IMR-90 (cell line): ENCODE measurements around the gene LRRC8C. TPM values are rescaled to one million over a fixed set of nuclear protein-coding genes. Genes with fewer than 3 reads are reported as not detected.

ENCODE experiments used
- ATAC-seq: fragments of 200-7000 bp; cut with Tn5 transposase; 2 replicates; pipeline ENCODE4 v1.9.1; 2020; ENCODE audit warnings: low read depth, mild to moderate bottlenecking, moderate library complexity
- BruUV-seq: library from RNA; stranded (reverse); fragments of 400-500 nt; replicated peaks from 2 replicates; lab custom pipeline; 2021; lab: Mats Ljungman, UMichigan
- CTCF ChIA-PET: fragments of 300-600 bp; formaldehyde crosslinking; extraction: SDS; loops from one replicate; lab custom pipeline; 2021; ENCODE audit warnings: antibody characterized with exemption; lab: Yijun Ruan, JAX
- POLR2A ChIA-PET: fragments of 300-600 bp; sonication (Branson Sonifier 250); formaldehyde crosslinking; loops from one replicate; lab custom pipeline; 2022; ENCODE audit warnings: antibody characterized with exemption; ENCODE audit not compliant: unreplicated experiment; lab: Charles Lee
- DNase-seq: peaks from one replicate; pipeline ENCODE4 v3.0.0; 2013
- H2AFZ ChIP-seq: replicated peaks from 2 replicates; pipeline ENCODE3; 2013; ENCODE audit warnings: low read length, mild to moderate bottlenecking; ENCODE audit not compliant: poor library complexity
- H2AK5ac ChIP-seq: 2 replicates; pipeline ENCODE4 v1.6.1; 2013; ENCODE audit warnings: low read depth, low read length, inconsistent platforms
- H2AK9ac ChIP-seq: replicated peaks from 2 replicates; pipeline ENCODE3; 2013; ENCODE audit warnings: mild to moderate bottlenecking, low read depth, low read length, moderate library complexity; ENCODE audit not compliant: poor library complexity
- H2BK120ac ChIP-seq: 2 replicates; pipeline ENCODE4 v1.6.1; 2013; ENCODE audit warnings: low read depth, low read length, inconsistent platforms
- H2BK15ac ChIP-seq: 3 replicates; pipeline ENCODE4 v1.6.1; 2013; ENCODE audit warnings: low read depth, low read length, inconsistent platforms
- H2BK20ac ChIP-seq: 2 replicates; pipeline ENCODE4 v1.6.1; 2013; ENCODE audit warnings: low read depth, mild to moderate bottlenecking, inconsistent platforms, low read length, moderate library complexity
- H2BK5ac ChIP-seq: 2 replicates; pipeline ENCODE4 v1.6.1; 2013; ENCODE audit warnings: mild to moderate bottlenecking, low read depth, low read length, inconsistent platforms; ENCODE audit not compliant: poor library complexity, severe bottlenecking
- H3K14ac ChIP-seq: replicated peaks from 2 replicates; pipeline ENCODE4 v1.6.1; 2013; ENCODE audit warnings: low read depth, low read length, inconsistent platforms
- H3K18ac ChIP-seq: 2 replicates; pipeline ENCODE4 v1.6.1; 2013; ENCODE audit warnings: low read depth, low read length, control low read depth
- H3K23ac ChIP-seq: 2 replicates; pipeline ENCODE4 v1.6.1; 2013; ENCODE audit warnings: low read depth, low read length, inconsistent platforms
- H3K27ac ChIP-seq: 2 replicates; pipeline ENCODE4 v1.5.1; 2013; ENCODE audit warnings: mild to moderate bottlenecking, control low read depth, low read length; ENCODE audit not compliant: insufficient read depth
- H3K27me3 ChIP-seq: 2 replicates; pipeline ENCODE4 v1.6.1; 2013; ENCODE audit warnings: low read length; ENCODE audit not compliant: control insufficient read depth, insufficient read depth
- H3K36me3 ChIP-seq: 2 replicates; pipeline ENCODE4 v1.6.1; 2013; ENCODE audit warnings: low read length, mixed read lengths; ENCODE audit not compliant: control insufficient read depth, insufficient read depth
- H3K4ac ChIP-seq: 2 replicates; pipeline ENCODE4 v1.6.1; 2013; ENCODE audit warnings: low read depth, low read length, inconsistent platforms
- H3K4me1 ChIP-seq: 2 replicates; pipeline ENCODE4 v1.6.1; 2013; ENCODE audit warnings: low read length, mixed read lengths; ENCODE audit not compliant: control insufficient read depth, insufficient read depth
- H3K4me2 ChIP-seq: 2 replicates; pipeline ENCODE4 v1.6.1; 2013; ENCODE audit warnings: low read depth, mild to moderate bottlenecking, control low read depth, low read length, moderate library complexity
- H3K4me3 ChIP-seq: 2 replicates; pipeline ENCODE4 v1.5.1; 2013; ENCODE audit warnings: low read depth, mild to moderate bottlenecking, control low read depth, low read length, moderate library complexity; ENCODE audit not compliant: insufficient read depth
- H3K56ac ChIP-seq: 2 replicates; pipeline ENCODE4 v1.6.1; 2013; ENCODE audit warnings: low read length, inconsistent platforms; ENCODE audit not compliant: insufficient read depth; ENCODE audit errors: extremely low read depth
- H3K79me1 ChIP-seq, 2 experiments: 2 replicates each; pipeline ENCODE4 v1.6.1; 2013; ENCODE audit warnings: low read length in 2 of 2, inconsistent platforms in 1 of 2, low read depth in 1 of 2
- H3K9ac ChIP-seq: 2 replicates; pipeline ENCODE4 v1.6.1; 2013; ENCODE audit warnings: low read depth, low read length, control low read depth
- H3K9me1 ChIP-seq: 2 replicates; pipeline ENCODE4 v1.6.1; 2013; ENCODE audit warnings: low read length, inconsistent platforms; ENCODE audit not compliant: insufficient read depth
- H3K9me3 ChIP-seq: 2 replicates; pipeline ENCODE4 v1.6.1; 2013; ENCODE audit warnings: low read length; ENCODE audit not compliant: control insufficient read depth, insufficient read depth
- H4K20me1 ChIP-seq: 2 replicates; pipeline ENCODE4 v1.6.1; 2013; ENCODE audit warnings: low read length, inconsistent platforms; ENCODE audit not compliant: insufficient read depth
- H4K5ac ChIP-seq: 2 replicates; pipeline ENCODE4 v1.6.1; 2013; ENCODE audit warnings: mild to moderate bottlenecking, low read depth, low read length, control low read depth
- H4K8ac ChIP-seq, 2 experiments: 2 replicates each; pipeline ENCODE4 v1.6.1; 2013; ENCODE audit warnings: low read depth in 2 of 2, low read length in 2 of 2, control low read depth in 1 of 2, inconsistent platforms in 1 of 2
- H4K91ac ChIP-seq: 2 replicates; pipeline ENCODE4 v1.6.1; 2013; ENCODE audit warnings: low read depth, low read length, inconsistent platforms; ENCODE audit not compliant: insufficient read depth
- MXI1 ChIP-seq: IDR thresholded peaks from 2 replicates; pipeline ENCODE4 v1.6.1; 2012; ENCODE audit warnings: low read depth, mild to moderate bottlenecking, low read length, moderate library complexity, borderline replicate concordance
- NFE2L2 ChIP-seq: fragments of 150-350 bp; IDR thresholded peaks from 2 replicates; pipeline ENCODE4 v1.6.1; 2016; ENCODE audit warnings: low read depth, mild to moderate bottlenecking, low read length
- WGBS, 2 experiments: methylation state at CpG; one replicate each; pipeline versions ENCODE4 v1.1.5 to v1.1.7; 2013; ENCODE audit warnings: missing lambda C conversion rate in 2 of 2; ENCODE audit not compliant: insufficient read length in 1 of 2; ENCODE audit errors: extremely low coverage in 2 of 2; 5-methylcytosine and 5-hydroxymethylcytosine counted together
- dilution Hi-C: fragments of 300-500 bp; cut with HindIII; formaldehyde crosslinking; loops from one replicate; pipeline ENCODE4 v1.14.3; 2018; ENCODE audit warnings: low sequenced_read_pairs; ENCODE audit not compliant: unreplicated experiment
- in situ Hi-C: fragments of 300-500 bp; cut with MboI; formaldehyde crosslinking; loops from 3 replicates; pipeline ENCODE4 v1.14.3; 2019; ENCODE audit warnings: low sequenced_read_pairs, inconsistent platforms, mixed read lengths
- intact Hi-C: fragments of 100-400 bp; cut with micrococcal nuclease; formaldehyde crosslinking; loops from 2 replicates; pipeline ENCODE4 v1.10.0; 2022
- polyA plus RNA-seq, 3 experiments: library from polyadenylated mRNA; depleted of rRNA; stranded (reverse); fragments of >200 nt; gene quantifications; 2 replicates each; pipeline ENCODE4 v1.2.3, GENCODE V29; 2012; ENCODE audit warnings: low replicate concordance in 1 of 3
- total RNA-seq: library from RNA; depleted of rRNA; stranded (reverse); fragments of >200 nt; gene quantifications from 2 replicates; pipeline ENCODE4 v1.2.3, GENCODE V29; 2012

The LRRC8C gene
- total and polyA plus RNA-seq, 2 of the 4 experiments (the other 2 are of a cell fraction), result 6.5 to 12.9 TPM

- Histone ChIP-seq H3K56ac (no peak overlapping the region), H4K20me1 (peaks cover 27% of the 10 kb centered on the region), H3K27ac (no peak overlapping the region), H2AFZ (no peak overlapping the region), H3K4me2 (no peak overlapping the region), H3K9ac (no peak overlapping the region), H3K23ac (no peak overlapping the region), H2BK5ac (no peak overlapping the region), H3K14ac (no peak overlapping the region), H2AK9ac (no peak overlapping the region), H3K36me3 (no peaks in the 10 kb centered on the region), H2BK15ac (no peak overlapping the region), H4K8ac (no peak overlapping the region), H3K4ac (no peak overlapping the region), H4K5ac (no peak overlapping the region), H3K4me3 (no peak overlapping the region), H4K91ac (no peak overlapping the region), H3K79me1 (peaks cover 34 to 57% of the 10 kb centered on the region in 2 experiments), H2AK5ac (no peak overlapping the region), H3K9me3 (no peaks in the 10 kb centered on the region), H2BK20ac (no peak overlapping the region), H3K27me3 (no peaks in the 10 kb centered on the region), H3K9me1 (peaks cover 5% of the 10 kb centered on the region; the same call in 1 of the 2 replicates), H3K4me1 (peaks cover 2% of the 10 kb centered on the region; the same call in 1 of the 2 replicates), H2BK120ac (no peak overlapping the region), H3K18ac (no peak overlapping the region)
- ATAC-seq (no peak), DNase-seq (no peak)
- ChIA-PET CTCF (no interaction called here), POLR2A (no interaction called here)
- no peak for TF ChIP-seq NFE2L2
- no peak for TF ChIP-seq MXI1
- in situ Hi-C loops, result no loop called here
- dilution Hi-C loops, result no loop called here
- no TSS peak for BruUV-seq
- WGBS, 2 experiments, result no CpG with 5 or more reads among the region's 4 CpGs
- intact Hi-C loops, result no loop called here
Observed at GRCh38 chr1:89673251-89673650, 40.3 kb downstream of the LRRC8C start.
